Dendritic cell treated with granulocyte-macrophage colony-stimulating factor and Interleukin-4, amounts not matched to agents 40 ng/mL and 50 ng/mL, for 4 days (primary cell): ENCODE measurements around the gene DHX38.

Experiments used
- H3K27ac Mint-ChIP-seq: one replicate; pipeline ENCODE4 v1.8.0; 2022; ENCODE audit warnings: mild to moderate bottlenecking, mixed read lengths
- H3K27me3 Mint-ChIP-seq: one replicate; pipeline ENCODE4 v1.8.0; 2022; ENCODE audit warnings: mild to moderate bottlenecking, mixed read lengths
- H3K36me3 Mint-ChIP-seq: one replicate; pipeline ENCODE4 v1.8.0; 2022; ENCODE audit warnings: low read depth, mixed read lengths
- H3K4me1 Mint-ChIP-seq: one replicate; pipeline ENCODE4 v1.8.0; 2022; ENCODE audit warnings: low read depth, mixed read lengths
- H3K4me3 Mint-ChIP-seq: one replicate; pipeline ENCODE4 v1.8.0; 2022; ENCODE audit warnings: mild to moderate bottlenecking, moderate library complexity, mixed read lengths
- H3K9me3 Mint-ChIP-seq: one replicate; pipeline ENCODE4 v1.8.0; 2022; ENCODE audit warnings: mixed read lengths
- intact Hi-C: fragments of 100-400 bp; cut with micrococcal nuclease; formaldehyde crosslinking; loops from one replicate; pipeline ENCODE4 v1.15.0; 2022

The DHX38 gene

GRCh38 chr16:72099377-72099818 is 5.8 kb downstream of the DHX38 start:
- Mint-ChIP-seq H3K27me3 (no peaks in the 10 kb centered on the region), H3K36me3 (peaks cover 90% of the 10 kb centered on the region), H3K27ac (no peak overlapping the region), H3K4me3 (no peak overlapping the region), H3K4me1 (peaks cover 19% of the 10 kb centered on the region), H3K9me3 (no peaks in the 10 kb centered on the region)
- intact Hi-C loops = loop anchor here (2.0 to 10.0 kb wide), 4 partner anchors 33 to 565 kb away; partner anchors contain the start of genes PHLPP2 and ZNF821

GRCh38 chr16:72101195-72101594 is 7.5 kb downstream of the DHX38 start:
- no peak overlapping the region for H3K27ac Mint-ChIP-seq
- H3K4me1 Mint-ChIP-seq = peaks cover under 1% of the 10 kb centered on the region
- no peak overlapping the region for H3K4me3 Mint-ChIP-seq
- peaks cover 100% of the 10 kb centered on the region for H3K36me3 Mint-ChIP-seq
- no peaks in the 10 kb centered on the region for H3K27me3 Mint-ChIP-seq
- intact Hi-C loops = no loop called here
- no peaks in the 10 kb centered on the region for H3K9me3 Mint-ChIP-seq

GRCh38 chr16:72104905-72105304 is 11.3 kb downstream of the DHX38 start:
- no peaks in the 10 kb centered on the region for H3K27me3 Mint-ChIP-seq
- H3K27ac Mint-ChIP-seq = no peak overlapping the region
- no peak overlapping the region for H3K4me3 Mint-ChIP-seq
- no peaks in the 10 kb centered on the region for H3K9me3 Mint-ChIP-seq
- H3K36me3 Mint-ChIP-seq = peaks cover 100% of the 10 kb centered on the region
- no peaks in the 10 kb centered on the region for H3K4me1 Mint-ChIP-seq
- intact Hi-C loops = no loop called here

- Mint-ChIP-seq H3K27ac (no peak overlapping the region), H3K27me3 (no peaks in the 10 kb centered on the region), H3K36me3 (peaks cover 100% of the 10 kb centered on the region), H3K4me1 (no peaks in the 10 kb centered on the region), H3K4me3 (no peak overlapping the region), H3K9me3 (no peaks in the 10 kb centered on the region)
- intact Hi-C loops = no loop called here
Measured at GRCh38 chr16:72105978-72106377, 12.3 kb downstream of the DHX38 start.

GRCh38 chr16:72107371-72107770 is 13.7 kb downstream of the DHX38 start:
- H3K36me3 Mint-ChIP-seq = peaks cover 100% of the 10 kb centered on the region
- intact Hi-C loops = no loop called here
- no peak overlapping the region for H3K27ac Mint-ChIP-seq
- H3K9me3 Mint-ChIP-seq = no peaks in the 10 kb centered on the region
- H3K4me1 Mint-ChIP-seq = no peaks in the 10 kb centered on the region
- no peaks in the 10 kb centered on the region for H3K27me3 Mint-ChIP-seq
- no peak overlapping the region for H3K4me3 Mint-ChIP-seq

GRCh38 chr16:72108353-72109102 is 14.9 kb downstream of the DHX38 start:
- H3K27me3 Mint-ChIP-seq = no peaks in the 10 kb centered on the region
- H3K27ac Mint-ChIP-seq = no peak overlapping the region
- peaks cover 100% of the 10 kb centered on the region for H3K36me3 Mint-ChIP-seq
- no peaks in the 10 kb centered on the region for H3K4me1 Mint-ChIP-seq
- H3K9me3 Mint-ChIP-seq = no peaks in the 10 kb centered on the region
- intact Hi-C loops = no loop called here
- no peak overlapping the region for H3K4me3 Mint-ChIP-seq

GRCh38 chr16:72109300-72109699 is 15.7 kb downstream of the DHX38 start:
- H3K27ac Mint-ChIP-seq = no peak overlapping the region
- no peaks in the 10 kb centered on the region for H3K4me1 Mint-ChIP-seq
- intact Hi-C loops = no loop called here
- H3K9me3 Mint-ChIP-seq = no peaks in the 10 kb centered on the region
- peaks cover 93% of the 10 kb centered on the region for H3K36me3 Mint-ChIP-seq
- H3K4me3 Mint-ChIP-seq = no peak overlapping the region
- no peaks in the 10 kb centered on the region for H3K27me3 Mint-ChIP-seq

- H3K27me3 Mint-ChIP-seq = no peaks in the 10 kb centered on the region
- H3K4me1 Mint-ChIP-seq = no peaks in the 10 kb centered on the region
- peaks cover 85% of the 10 kb centered on the region for H3K36me3 Mint-ChIP-seq
- no peaks in the 10 kb centered on the region for H3K9me3 Mint-ChIP-seq
- intact Hi-C loops = no loop called here
- no peak overlapping the region for H3K27ac Mint-ChIP-seq
- H3K4me3 Mint-ChIP-seq = no peak overlapping the region
Measured at GRCh38 chr16:72109966-72110530, 16.4 kb downstream of the DHX38 start.

- H3K27me3 Mint-ChIP-seq = no peaks in the 10 kb centered on the region
- H3K9me3 Mint-ChIP-seq = no peaks in the 10 kb centered on the region
- intact Hi-C loops = no loop called here
- H3K27ac Mint-ChIP-seq = no peak overlapping the region
- no peak overlapping the region for H3K4me3 Mint-ChIP-seq
- no peaks in the 10 kb centered on the region for H3K4me1 Mint-ChIP-seq
- peaks cover 76% of the 10 kb centered on the region for H3K36me3 Mint-ChIP-seq
Measured at GRCh38 chr16:72110662-72111615, 17.3 kb downstream of the DHX38 start.

GRCh38 chr16:72111657-72112451 is 18.2 kb downstream of the DHX38 start:
- Mint-ChIP-seq H3K27ac (no peak overlapping the region), H3K4me3 (no peak overlapping the region), H3K4me1 (no peaks in the 10 kb centered on the region), H3K27me3 (no peaks in the 10 kb centered on the region), H3K9me3 (no peaks in the 10 kb centered on the region), H3K36me3 (peaks cover 67% of the 10 kb centered on the region)
- intact Hi-C loops = no loop called here

GRCh38 chr16:72112452-72112792 is 18.8 kb downstream of the DHX38 start:
- Mint-ChIP-seq H3K27me3 (no peaks in the 10 kb centered on the region), H3K4me1 (no peaks in the 10 kb centered on the region), H3K36me3 (peaks cover 61% of the 10 kb centered on the region), H3K4me3 (no peak overlapping the region), H3K9me3 (no peaks in the 10 kb centered on the region), H3K27ac (no peak overlapping the region)
- intact Hi-C loops = no loop called here

GRCh38 chr16:72112906-72113615 is 19.4 kb downstream of the DHX38 start:
- no peaks in the 10 kb centered on the region for H3K27me3 Mint-ChIP-seq
- H3K4me3 Mint-ChIP-seq = no peak overlapping the region
- H3K27ac Mint-ChIP-seq = no peak overlapping the region
- H3K9me3 Mint-ChIP-seq = no peaks in the 10 kb centered on the region
- H3K4me1 Mint-ChIP-seq = no peaks in the 10 kb centered on the region
- intact Hi-C loops = no loop called here
- H3K36me3 Mint-ChIP-seq = peaks cover 55% of the 10 kb centered on the region

GRCh38 chr16:72113616-72113945 is 19.9 kb downstream of the DHX38 start:
- H3K27me3 Mint-ChIP-seq = no peaks in the 10 kb centered on the region

More at GRCh38 chr16:72113616-72113945, 19.9 kb downstream of the DHX38 start:
- intact Hi-C loops = no loop called here
- H3K36me3 Mint-ChIP-seq = peaks cover 50% of the 10 kb centered on the region
- H3K4me1 Mint-ChIP-seq = no peaks in the 10 kb centered on the region
- H3K27ac Mint-ChIP-seq = no peak overlapping the region
- no peak overlapping the region for H3K4me3 Mint-ChIP-seq
- H3K9me3 Mint-ChIP-seq = no peaks in the 10 kb centered on the region
